ENCODE data around the gene SERPINH1.

The SERPINH1 gene

DNA sequence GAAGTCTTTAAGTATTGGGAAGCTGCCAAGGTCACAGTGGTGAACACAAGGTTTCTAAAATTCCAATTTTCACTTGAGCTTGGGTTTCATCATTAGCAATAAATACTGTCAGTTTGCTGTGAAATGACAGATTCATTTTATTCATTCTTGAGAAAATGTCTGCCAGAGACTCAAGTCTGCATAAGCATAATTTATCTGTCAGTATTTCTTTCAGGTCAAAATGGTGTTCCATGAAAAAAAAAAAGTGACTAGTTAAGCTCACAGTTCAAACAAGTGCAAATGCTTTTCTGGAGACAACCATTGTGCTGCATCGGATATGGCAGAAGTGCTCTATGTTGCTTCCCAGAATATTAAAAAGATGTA lies 28.2 kb upstream of the SERPINH1 start:
- no peak for DNase-seq

GRCh38 chr11:75534259-75535069 lies 27.6 kb upstream of the SERPINH1 start:
- DNase-seq: no peak

GRCh38 chr11:75535071-75535470 lies 27.0 kb upstream of the SERPINH1 start:
- DNase-seq: no peak

GRCh38 chr11:75536786-75537641 lies 25.0 kb upstream of the SERPINH1 start:
- no peak for DNase-seq

DNA sequence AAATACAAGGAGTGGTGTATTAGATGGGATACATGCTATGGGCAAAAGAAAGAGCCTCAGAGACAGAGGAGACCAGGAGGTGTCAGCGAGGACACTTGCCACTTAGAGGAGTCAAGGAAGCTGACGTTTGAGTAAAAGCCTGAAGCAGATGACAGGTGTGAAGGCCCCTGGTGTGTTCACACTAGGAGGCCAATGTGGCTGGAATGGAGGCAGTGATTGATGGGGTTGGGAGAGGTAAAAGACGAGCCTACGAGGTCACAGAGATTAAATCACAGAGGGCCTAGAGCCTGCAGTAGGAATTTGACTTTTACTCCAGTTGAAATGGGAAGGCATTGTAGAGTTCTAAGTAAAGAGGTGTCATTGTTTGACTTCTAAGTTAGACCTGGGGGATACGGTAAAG lies 24.3 kb upstream of the SERPINH1 start:
- DNase-seq: no peak

DNA sequence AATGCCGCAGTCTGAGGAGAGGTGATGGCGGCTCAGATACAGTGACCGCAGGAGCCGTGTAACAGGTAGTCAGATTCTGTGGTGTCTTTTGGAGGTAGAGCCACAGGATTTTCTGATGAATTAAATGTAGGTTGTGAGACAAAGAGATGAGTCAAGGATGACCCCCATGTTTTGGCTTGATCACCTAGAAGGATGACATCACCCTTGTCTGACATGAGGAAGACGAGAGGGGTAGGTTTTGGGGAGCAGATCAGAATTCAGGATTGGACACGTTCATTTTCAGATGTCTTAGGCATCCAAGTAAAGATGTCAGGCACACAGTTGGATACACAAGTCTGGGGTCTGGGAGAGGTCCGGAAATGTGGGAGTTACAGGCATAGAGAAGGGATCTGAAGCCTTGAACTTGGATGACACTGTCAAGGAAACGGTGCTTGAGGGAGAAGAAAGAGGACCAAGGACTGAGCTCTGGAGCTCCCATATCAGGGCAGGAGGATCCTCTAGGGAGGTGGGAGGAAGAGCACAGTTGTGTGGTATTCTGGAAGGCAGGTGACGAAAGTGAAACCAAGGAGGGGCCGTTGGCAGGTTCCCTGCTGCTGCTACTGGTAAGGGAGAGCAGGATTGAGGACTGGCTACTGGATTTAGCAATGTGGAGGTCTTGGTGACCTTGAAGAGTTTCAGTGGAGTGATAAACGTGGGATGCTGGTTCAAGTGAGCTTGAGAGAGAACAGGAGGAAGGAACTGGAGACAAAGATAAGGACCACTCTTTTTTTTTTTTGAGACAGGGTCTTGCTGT lies 23.7 kb upstream of the SERPINH1 start:
- DNase-seq: no peak

GRCh38 chr11:75539459-75540334 lies 22.4 kb upstream of the SERPINH1 start:
- DNase-seq: no peak

- no peak for DNase-seq
These were observed 20.6 kb upstream of the SERPINH1 start for GRCh38 chr11:75541193-75542087.

DNA sequence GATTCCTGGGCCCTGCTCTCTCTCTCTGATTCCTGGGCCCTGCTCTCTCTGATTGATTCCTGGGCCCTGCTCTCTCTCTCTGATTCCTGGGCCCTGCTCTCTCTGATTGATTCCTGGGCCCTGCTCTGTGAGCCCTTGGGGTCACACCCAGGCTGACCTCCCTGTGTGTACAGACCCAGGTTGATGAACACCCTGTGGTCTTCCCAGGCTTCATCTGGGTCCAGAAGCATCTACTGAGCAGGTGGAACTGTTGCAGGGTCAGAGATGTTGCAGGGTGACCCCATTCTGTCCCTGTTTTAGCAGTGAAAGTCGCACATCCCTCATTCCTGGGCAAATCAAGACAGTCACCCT lies 20.0 kb upstream of the SERPINH1 start:
- DNase-seq: no peak

GRCh38 chr11:75543806-75544205 lies 18.2 kb upstream of the SERPINH1 start:
- no peak for DNase-seq

- DNase-seq: no peak
These were observed 14.9 kb upstream of the SERPINH1 start for GRCh38 chr11:75547177-75547576.

GRCh38 chr11:75547617-75548058 lies 14.4 kb upstream of the SERPINH1 start:
- DNase-seq: peak; percentile 60

GRCh38 chr11:75548595-75549272 lies 13.3 kb upstream of the SERPINH1 start:
- DNase-seq: no peak

- DNase-seq: no peak
These were observed 12.6 kb upstream of the SERPINH1 start for GRCh38 chr11:75549370-75549958.

DNA sequence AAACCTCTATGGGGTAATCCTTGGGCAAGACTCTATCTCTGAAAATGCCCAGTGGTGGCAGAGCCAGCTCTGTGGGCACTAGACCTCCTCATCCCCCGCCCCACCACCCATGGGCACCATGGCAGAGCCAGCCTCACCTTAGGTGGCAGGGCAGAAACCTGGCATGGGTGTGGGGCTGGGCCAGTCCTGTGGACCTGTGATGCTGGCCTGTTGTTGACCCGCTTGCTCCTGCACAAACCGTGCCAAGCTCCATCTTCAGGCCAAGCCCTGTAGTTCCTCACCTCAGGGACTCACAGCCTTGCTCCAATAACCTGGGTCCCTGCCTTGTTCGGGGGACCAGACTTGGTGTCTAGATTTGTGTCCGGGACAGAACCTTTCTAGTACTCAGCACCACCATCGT lies 8.9 kb upstream of the SERPINH1 start:
- no peak for DNase-seq

DNA sequence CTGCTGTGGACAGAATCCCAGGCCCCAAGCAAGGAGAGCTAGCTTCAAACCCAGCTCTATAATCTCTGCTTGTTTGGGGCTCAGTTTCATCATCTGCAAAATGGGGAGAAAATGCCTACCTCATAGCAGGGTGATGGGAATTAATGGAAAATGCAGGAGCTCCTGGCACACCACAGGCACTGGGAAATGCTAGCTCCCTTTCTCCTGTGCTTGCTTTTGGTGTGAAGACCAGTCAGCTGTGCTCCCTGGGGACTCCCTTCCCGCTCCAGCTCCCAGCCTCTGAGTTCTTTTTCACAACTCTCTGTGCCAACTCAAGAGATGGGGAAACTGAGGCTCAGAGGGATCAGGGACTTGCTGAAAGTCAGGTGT lies 8.2 kb upstream of the SERPINH1 start:
- DNase-seq: no peak

DNA sequence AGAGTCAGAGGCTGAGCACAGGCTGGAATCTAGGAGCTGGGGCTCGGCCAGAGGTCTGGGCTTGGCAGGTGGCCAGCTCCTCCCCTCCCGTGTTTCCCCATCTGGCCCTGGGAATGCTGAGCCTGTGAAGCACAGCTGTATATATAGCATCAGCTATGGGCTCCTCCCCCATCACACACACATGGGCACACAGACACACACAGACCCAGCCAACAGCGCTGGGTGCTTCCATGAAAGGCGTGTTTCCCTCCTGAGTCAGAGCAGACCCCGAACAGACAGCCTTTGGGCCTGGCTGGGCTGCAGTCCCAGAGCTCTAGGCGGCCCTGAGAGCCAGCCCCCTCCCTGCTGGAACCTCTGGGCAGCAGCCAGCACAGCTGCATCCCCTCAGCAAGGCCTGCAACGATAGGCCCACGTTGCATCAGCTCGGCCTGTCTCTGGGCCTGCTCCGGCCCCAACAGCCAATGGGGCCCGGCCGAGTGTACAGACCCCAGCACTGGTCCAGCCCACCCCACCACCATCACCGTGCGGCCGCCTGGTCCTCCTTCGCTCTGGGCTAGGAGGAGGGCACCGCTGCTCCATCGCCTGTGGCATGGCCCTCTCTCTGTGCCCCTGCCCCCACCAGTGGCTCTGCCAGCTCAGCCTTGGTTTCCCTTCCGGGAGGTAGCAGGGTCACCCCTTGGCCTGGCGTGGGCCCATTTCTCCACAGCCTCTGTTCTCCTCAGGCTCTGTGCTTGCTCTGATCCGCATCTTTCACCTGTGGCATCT lies 7.6 kb upstream of the SERPINH1 start:
- DNase-seq: peak; percentile 96

- DNase-seq: no peak
These were observed 6.8 kb upstream of the SERPINH1 start for GRCh38 chr11:75555079-75555811.

DNA sequence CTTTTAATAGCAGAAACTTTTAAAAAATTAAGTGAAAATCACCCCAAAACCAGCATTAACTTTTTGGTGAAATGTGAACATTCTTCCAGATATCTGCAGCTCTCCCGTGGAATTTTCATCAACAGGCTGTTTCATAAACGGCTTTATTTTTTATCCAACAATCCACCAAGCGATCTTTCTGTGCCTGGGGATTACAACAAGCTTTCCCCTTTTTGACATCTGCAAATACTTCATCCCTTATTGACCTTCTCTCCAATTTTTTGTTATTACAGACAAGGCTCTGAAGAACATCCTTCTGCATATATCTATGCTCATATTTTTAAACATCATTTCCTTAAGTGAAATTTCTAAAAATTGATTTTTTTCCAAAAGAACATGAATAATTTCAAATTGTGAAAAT lies 5.8 kb upstream of the SERPINH1 start:
- no peak for DNase-seq
